ENCODE measurements around the gene MAPK9. TPM values are rescaled to one million over a fixed set of nuclear protein-coding genes. Genes with fewer than 3 reads are reported as not detected.

The MAPK9 gene
- total RNA-seq, 1 donor from 2014 or later, result 30.3 TPM

GRCh38 chr5:180330810-180331646 lies 39.1 kb upstream of the MAPK9 start:
- intact Hi-C loops (cut with micrococcal nuclease), result no loop called here
- ChIA-PET POLR2A (no interaction called here), CTCF (no interaction called here)
- Mint-ChIP-seq H3K9me3 (no peaks in the 10 kb centered on the region), H3K4me1 (no peaks in the 10 kb centered on the region), H3K4me3 (no peak overlapping the region), H3K27me3 (peaks cover 16% of the 10 kb centered on the region), H3K36me3 (ENCODE audit: low read depth) (no peaks in the 10 kb centered on the region), H3K27ac (no peak overlapping the region)
- TF ChIP-seq CTCF (IDR thresholded peaks at IDR 0.05), result no peak
- no peak for ATAC-seq (ENCODE audit: low read depth)
- DNase-seq, result no peak

GRCh38 chr5:180330270-180330648 lies 38.4 kb upstream of the MAPK9 start:
- DNase-seq, result no peak
- TF ChIP-seq CTCF (IDR thresholded peaks at IDR 0.05), result no peak
- Mint-ChIP-seq H3K4me3 (no peak overlapping the region), H3K4me1 (no peaks in the 10 kb centered on the region), H3K9me3 (no peaks in the 10 kb centered on the region), H3K27ac (no peak overlapping the region), H3K36me3 (ENCODE audit: low read depth) (no peaks in the 10 kb centered on the region), H3K27me3 (peaks cover 16% of the 10 kb centered on the region)
- ChIA-PET POLR2A (no interaction called here), CTCF (no interaction called here)
- no peak for ATAC-seq (ENCODE audit: low read depth)
- intact Hi-C loops (cut with micrococcal nuclease), result no loop called here

GRCh38 chr5:180329606-180330269 lies 37.9 kb upstream of the MAPK9 start:
- Mint-ChIP-seq H3K4me3 (no peak overlapping the region), H3K9me3 (no peaks in the 10 kb centered on the region), H3K36me3 (ENCODE audit: low read depth) (no peaks in the 10 kb centered on the region), H3K27ac (no peak overlapping the region), H3K27me3 (peaks cover 16% of the 10 kb centered on the region), H3K4me1 (no peaks in the 10 kb centered on the region)
- TF ChIP-seq CTCF (IDR thresholded peaks at IDR 0.05), result no peak
- intact Hi-C loops (cut with micrococcal nuclease), result no loop called here
- DNase-seq (no peak), ATAC-seq (ENCODE audit: low read depth) (no peak)
- CTCF ChIA-PET, result interaction anchor here (1.5 to 2.4 kb wide), 2 partner anchors 14 to 36 kb away, joined by 17 to 39 read pairs; partner anchors contain the start of gene MAPK9
- POLR2A ChIA-PET, result no interaction called here

- no peak for TF ChIP-seq CTCF (IDR thresholded peaks at IDR 0.05)
- intact Hi-C loops (cut with micrococcal nuclease), result no loop called here
- no peak for DNase-seq
These were observed 37.2 kb upstream of the MAPK9 start for GRCh38 chr5:180329138-180329435.

More at GRCh38 chr5:180329138-180329435, 37.2 kb upstream of the MAPK9 start:
- no peak overlapping the region for H3K27ac Mint-ChIP-seq
- no peaks in the 10 kb centered on the region for H3K36me3 Mint-ChIP-seq (ENCODE audit: low read depth)
- no peak for ATAC-seq (ENCODE audit: low read depth)
- H3K4me1 Mint-ChIP-seq, result no peaks in the 10 kb centered on the region
- ChIA-PET POLR2A (interaction anchor here (0.7 kb wide), 1 partner anchor 36 kb away, joined by 4 read pairs; no protein-coding TSS in a partner anchor), CTCF (interaction anchor here (0.5 to 2.4 kb wide), 10 partner anchors 8 to 527 kb away, joined by 3 to 39 read pairs (median 6); partner anchors contain the start of gene MAPK9)
- H3K4me3 Mint-ChIP-seq, result no peak overlapping the region
- no peaks in the 10 kb centered on the region for H3K9me3 Mint-ChIP-seq
- peaks cover 16% of the 10 kb centered on the region for H3K27me3 Mint-ChIP-seq

All from activated B cell treated with CpG ODN at 0.5 μM for 24 hours (primary cell).